Suppressor macrophage treated with lipopolysaccharide for 1 hour (primary cell): Measurements from ENCODE around the gene CIT.
"Not testable (repeated sequence)": the region's sequence is repeated elsewhere in the genome, so short reads cannot be mapped to it uniquely, and the experiment has no call there.

ENCODE experiments used
- DNase-seq, 3 donors: peaks; one replicate each; pipeline ENCODE4 v3.0.0-alpha.2; 2020 to 2022

CIT gene

GRCh38 chr12:119729871-119730270 lies 147.2 kb downstream of the CIT start:
- no peak for DNase-seq

GRCh38 chr12:119728444-119728745 lies 148.7 kb downstream of the CIT start:
- no peak for DNase-seq

DNA sequence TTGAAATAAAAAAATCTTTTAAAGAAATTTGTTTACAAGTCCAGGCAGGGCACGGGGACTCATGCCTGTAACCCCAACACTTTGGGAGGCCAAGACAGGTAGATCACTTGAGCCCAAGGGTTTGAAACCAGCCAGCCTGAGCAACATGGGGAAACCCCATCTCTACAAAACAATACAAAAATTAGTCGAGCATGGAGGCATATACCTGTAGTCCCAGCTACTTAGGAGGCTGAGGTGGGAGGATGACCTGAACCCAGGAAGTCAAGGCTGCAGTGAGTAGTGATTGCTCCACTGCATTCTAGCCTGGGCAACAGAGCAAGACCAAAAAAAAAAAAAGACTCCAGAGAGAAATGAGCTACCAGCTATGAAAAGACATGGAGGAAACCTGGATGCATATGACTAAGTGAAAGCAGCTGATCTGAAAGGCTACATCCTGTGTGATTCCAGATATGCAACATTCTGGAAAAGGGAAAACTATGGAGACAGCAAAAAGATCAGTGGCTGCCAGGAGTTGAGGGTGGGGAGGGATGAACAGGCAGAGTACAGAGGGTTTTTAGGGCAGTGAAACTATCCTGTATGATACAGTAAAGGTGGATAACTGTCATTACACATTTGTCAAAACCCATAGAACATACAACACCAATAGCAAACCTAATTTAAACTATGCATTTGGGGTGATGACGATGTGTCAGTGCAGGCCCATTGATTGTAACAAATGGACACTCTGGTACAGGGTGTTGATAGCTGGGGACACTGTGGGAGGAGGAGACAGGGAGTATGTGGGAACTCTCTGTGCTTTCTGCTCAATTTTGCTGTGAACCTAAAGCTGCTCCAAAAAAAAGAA lies 149.3 kb downstream of the CIT start:
- no peak for DNase-seq

- DNase-seq: no peak
Measured at GRCh38 chr12:119725523-119725922, 151.6 kb downstream of the CIT start.

DNA sequence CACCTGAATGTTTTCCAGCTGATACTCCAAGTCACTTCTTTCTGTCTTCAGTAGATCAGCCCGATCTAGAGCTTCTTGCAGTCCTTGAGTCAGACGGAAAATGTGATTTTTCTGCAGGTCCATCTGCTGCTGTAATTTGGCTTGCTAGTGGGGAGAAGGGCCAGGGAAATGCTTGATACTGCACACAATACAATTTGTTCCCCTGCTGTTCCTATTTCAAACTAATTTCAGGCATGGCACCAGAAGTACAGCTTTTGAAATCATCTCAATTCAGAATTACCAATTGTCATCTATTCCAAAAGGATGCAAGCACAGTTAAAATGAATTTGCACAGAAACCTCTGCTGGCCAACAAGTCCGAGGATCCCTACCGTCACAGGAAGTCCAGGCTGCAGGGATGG lies 155.8 kb downstream of the CIT start:
- DNase-seq: no peak

DNA sequence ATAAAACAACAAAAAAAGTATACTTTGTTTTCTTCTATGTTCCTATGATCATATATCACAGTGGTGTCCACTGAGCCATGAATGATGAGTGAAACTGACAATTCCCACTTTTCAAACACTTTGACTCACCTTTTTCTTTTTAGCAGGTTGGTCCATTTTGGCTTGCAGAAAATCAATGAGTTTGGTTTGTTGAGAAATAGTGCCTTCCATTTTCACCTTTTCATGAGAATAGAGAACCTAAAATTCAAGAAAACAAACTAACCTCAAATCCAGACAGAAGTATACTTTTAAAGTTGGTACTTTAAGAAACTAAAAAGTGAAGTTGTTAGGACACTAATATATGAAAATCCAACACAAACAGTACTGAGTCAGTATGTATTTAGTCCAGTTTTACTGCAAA lies 156.8 kb downstream of the CIT start:
- DNase-seq: no peak

DNA sequence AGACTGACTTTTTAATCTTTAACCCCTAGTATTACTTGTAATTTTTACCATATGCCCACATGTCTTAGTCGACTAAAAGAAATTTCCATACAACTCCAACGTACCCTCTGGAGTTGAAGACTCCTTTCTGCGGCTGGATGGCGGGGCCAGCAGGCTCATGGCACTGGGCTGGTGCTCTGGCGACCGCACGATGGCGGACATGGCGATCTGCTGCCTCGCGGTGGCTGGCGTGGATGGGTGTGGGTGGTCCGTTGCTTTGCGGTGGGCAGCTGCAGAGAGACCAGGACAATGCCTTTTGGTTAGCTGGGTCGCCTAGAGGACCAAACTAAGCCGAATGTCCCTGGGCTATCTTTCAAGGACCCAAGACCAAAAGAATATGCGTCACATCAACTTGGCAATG lies 159.0 kb downstream of the CIT start:
- DNase-seq: no peak

- DNase-seq: no peak
Measured at GRCh38 chr12:119715268-119715620, 161.9 kb downstream of the CIT start.

- DNase-seq: peak in 1 of 3 donors; percentile 2
Measured at GRCh38 chr12:119714614-119715267, 162.4 kb downstream of the CIT start.

GRCh38 chr12:119713551-119714031 lies 163.5 kb downstream of the CIT start:
- DNase-seq: no peak

GRCh38 chr12:119712721-119713120 lies 164.4 kb downstream of the CIT start:
- no peak for DNase-seq

DNA sequence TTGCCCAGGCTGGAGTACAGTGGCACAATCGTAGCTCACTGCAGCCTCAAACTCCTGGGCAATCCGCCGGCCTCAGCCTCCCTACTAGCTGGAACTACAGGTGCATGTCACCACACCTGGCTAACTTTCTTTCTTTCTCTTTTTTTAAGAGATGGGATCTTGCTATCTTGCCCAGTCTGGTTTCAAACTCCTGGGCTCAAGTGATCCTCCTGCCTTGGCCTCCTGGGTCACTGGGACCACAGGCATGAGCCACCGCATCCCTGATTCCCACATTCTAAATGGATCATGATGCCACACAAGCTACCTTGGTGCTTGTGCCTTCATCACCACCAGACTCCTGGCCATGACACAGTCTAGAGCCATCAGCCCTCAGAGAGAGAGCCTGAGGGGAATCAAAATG lies 165.4 kb downstream of the CIT start:
- no peak for DNase-seq

DNA sequence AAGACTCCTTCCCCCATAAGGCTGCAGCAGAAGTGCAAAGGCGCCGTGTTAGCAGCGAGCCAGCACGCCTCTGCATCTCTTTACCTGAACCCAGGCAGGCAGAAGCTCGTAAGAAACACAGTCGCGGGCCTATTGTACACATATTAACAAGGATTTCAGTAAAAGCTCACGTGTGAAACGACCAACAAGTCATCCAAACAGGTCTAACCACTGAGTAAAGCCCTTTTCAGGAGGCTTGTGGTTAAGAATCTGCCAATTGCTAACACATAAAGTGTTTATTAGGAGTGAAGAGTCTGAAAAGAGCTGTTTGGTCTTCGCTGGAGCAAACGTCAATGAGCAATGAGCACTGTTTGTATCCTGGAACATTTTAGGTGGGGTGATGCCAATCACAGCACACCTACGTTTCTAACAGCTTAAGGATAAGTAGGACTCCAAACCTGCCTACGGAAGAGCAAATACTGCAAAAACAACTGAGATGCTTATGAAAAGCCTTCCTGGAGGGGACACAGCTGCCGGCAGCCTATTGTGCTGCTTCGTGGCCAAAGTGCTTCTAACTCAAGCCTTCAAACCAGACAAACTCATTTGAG lies 166.1 kb downstream of the CIT start:
- no peak for DNase-seq

- DNase-seq: no peak
Measured at GRCh38 chr12:119710374-119710964, 166.7 kb downstream of the CIT start.

DNA sequence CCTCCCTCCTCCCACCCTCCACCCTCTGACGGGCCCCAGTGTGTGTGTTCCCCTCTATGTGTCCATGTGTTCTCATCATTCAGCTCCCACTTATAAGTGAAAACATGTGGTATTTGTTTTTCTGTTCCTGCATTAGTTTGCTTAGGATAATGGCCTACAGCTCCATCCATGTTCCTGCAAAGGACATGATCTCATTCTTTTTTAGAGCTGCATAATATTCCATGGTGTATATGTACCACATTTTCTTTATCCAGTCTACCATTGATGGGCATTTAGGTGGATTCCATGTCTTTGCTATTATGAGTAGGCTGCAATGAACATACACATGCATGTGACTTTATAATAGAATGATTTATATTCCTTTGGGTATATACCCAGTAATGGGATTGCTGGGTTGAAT lies 170.7 kb downstream of the CIT start:
- DNase-seq: not testable (repeated sequence)

DNA sequence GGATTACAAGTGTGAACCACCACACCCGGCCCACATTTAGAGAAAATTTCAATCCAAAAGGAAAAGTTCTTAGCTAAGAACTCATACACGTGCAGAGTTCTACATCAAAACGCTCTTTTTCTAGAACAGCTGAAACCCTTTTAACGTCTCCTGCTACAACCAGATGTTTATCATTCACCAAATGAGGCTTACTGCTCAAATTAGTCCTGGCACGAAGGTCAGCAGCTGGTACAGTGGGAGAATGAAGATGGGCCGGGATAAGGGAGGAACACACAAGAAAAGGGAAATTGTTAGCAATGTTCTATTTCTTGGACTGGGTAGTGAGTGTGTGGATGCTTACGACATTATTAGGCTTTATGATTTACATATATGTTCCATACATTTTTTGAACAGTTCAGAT lies 171.9 kb downstream of the CIT start:
- DNase-seq: no peak

DNA sequence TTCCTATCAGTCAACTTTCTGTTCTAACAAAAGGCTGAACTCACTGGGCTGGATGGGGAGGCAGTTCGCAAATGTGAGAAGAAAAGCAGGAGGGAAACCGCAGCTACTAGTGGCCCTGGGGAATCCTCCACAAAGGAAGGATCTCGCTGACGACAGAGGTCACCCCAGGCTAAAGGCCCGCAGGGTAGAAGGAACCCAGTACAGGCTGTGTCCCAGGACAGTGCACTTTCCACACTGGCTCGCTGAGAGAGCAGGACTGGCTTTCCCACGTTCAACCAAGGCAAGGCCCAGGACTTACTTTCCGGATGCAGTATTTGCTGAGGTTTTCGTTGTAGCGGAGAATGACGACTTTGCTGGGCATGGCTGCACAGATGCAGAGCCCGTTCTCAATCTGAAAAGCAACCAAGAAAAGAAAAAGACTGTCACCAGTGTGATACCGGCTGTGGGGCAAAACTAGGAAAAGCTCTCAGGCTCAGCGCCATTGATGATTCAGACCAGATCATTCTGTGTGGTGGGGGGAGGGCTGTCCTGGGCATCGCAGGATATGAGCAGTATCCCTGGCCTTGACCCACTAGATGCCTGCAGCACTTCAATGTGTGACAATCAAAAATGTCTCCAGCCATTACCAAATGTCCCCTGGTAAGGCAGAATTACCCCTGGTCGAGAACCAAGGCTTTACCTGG lies 172.9 kb downstream of the CIT start:
- no peak for DNase-seq

- no peak for DNase-seq
Measured at GRCh38 chr12:119700078-119700477, 177.0 kb downstream of the CIT start.

- no peak for DNase-seq
Measured at GRCh38 chr12:119699199-119699760, 177.8 kb downstream of the CIT start.

GRCh38 chr12:119696943-119697342 lies 180.2 kb downstream of the CIT start:
- DNase-seq: no peak

- peak; percentile 9 to 25 (median 25) for DNase-seq
Measured at GRCh38 chr12:119695034-119695433, 182.1 kb downstream of the CIT start.

DNA sequence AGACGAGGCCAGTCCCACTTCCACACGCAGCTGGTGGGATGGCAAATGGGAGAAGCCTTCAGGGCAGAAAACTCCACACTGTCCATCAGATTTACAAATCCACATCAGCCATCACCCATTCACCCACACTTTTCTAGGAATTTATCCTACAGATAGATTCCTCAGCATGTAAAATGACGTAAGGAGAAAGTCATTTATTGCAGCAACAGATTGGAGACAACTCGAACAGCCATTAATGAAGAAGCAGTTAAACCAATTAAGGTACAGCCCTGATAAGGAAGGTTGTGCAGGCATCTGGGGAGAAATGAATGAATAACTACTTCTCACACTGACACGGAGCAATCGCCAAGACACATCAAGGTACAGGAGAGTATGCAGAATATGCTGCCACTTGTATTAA lies 183.0 kb downstream of the CIT start:
- no peak for DNase-seq

- DNase-seq: no peak
Measured at GRCh38 chr12:119693511-119693910, 183.6 kb downstream of the CIT start.
